T-helper 2 cell treated with Interferon-gamma antibody and Interleukin-4, amounts not matched to agents 100 ng/mL and 5 ng/mL, for 36 hours (primary cell): ENCODE results near the gene PRIMA1. TPM values are rescaled to one million over a fixed set of nuclear protein-coding genes. Genes with fewer than 3 reads are reported as not detected.

Experiments
- intact Hi-C: fragments of 100-400 bp; cut with micrococcal nuclease; formaldehyde crosslinking; loops from one replicate; pipeline ENCODE4 v1.15.1; 2023
- total RNA-seq: library from RNA; stranded (reverse); gene quantifications from 2 replicates; pipeline ENCODE4 v1.2.3, GENCODE V29; 2022

PRIMA1 gene
- total RNA-seq, 1 donor from 2014 or later, result not detected

GRCh38 chr14:93683226-93683625 lies 105.1 kb downstream of the PRIMA1 start:
- intact Hi-C loops, result no loop called here

GRCh38 chr14:93682459-93682858 lies 105.8 kb downstream of the PRIMA1 start:
- intact Hi-C loops, result no loop called here

DNA sequence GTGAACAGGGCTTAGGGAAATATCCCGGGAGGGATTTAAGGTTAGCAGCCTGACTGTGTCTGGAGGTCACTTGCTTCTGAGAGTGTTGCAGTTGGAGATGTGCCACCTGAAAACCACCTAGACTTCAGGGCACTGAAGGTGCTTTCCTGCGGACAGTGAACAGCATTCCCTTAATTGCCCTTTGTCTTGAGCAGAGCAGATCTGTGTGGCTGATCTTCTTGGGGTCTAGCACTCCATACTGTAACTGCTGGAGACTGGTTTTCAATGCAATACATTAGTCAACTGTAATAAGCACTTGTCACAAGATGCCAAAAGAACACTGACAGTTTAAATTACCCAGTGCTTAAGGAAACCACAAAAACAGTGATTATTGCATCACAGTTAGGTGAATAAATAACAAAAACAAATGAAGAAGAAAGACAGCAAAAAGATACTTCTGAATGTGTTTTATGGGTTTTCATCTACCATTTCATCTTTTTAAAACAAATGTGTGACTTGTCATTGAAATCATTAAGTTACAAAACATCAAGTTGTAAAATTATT lies 111.8 kb downstream of the PRIMA1 start:
- intact Hi-C loops, result no loop called here

- intact Hi-C loops, result no loop called here
These were observed 112.6 kb downstream of the PRIMA1 start for GRCh38 chr14:93675651-93676050.

DNA sequence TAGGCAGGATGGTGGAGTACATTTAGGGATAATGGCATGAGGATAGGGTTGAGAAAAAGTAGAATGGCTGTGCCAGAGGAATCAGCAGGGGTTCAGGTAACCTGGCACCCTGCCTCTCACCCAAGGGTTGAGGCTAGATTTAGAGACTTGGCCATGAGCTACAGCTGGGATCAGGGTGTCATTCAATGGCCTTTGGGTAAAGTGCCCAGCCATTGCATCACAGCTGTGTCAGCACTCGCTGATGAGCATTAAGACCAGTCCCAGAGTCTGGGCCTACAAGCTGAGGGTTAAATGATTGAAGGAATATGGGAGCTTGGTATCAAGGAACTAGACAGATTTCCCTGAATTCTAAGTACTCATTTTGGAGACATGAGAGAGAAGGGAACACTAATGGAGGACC lies 113.9 kb downstream of the PRIMA1 start:
- intact Hi-C loops, result no loop called here

DNA sequence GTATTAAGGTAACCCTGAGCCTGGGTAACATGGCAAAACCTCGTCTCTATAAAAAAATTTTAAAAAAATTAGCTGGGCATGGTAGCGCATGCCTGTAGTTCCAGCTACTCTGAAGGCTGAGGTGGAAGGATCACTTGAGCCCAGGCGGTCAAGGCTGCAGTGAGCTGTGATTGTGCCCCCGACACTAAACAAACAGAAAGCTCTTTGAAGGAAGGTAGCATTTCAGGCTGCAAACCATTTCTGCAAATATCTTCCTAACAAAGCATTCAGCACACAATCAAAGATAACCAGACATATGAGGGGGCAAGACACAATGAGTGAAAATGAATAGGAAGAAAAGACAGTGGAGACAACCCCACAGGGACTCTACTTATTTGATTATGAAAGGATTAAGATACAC lies 118.7 kb downstream of the PRIMA1 start:
- intact Hi-C loops, result no loop called here

Other genes starting within 250 kb of the PRIMA1 start
- not detected in 2 replicates for gene FAM181A, start 138.9 kb upstream of the PRIMA1 start, total RNA-seq
- 55.8 and 58.1 TPM in 2 replicates for gene ASB2, start 188.1 kb upstream of the PRIMA1 start, total RNA-seq
- gene CCDC197, start 208.8 kb upstream of the PRIMA1 start, total RNA-seq, result not detected in 2 replicates
- gene OTUB2, start 237.9 kb upstream of the PRIMA1 start, total RNA-seq, result 3.0 and 3.2 TPM in 2 replicates